CD14-positive monocyte (primary cell): ENCODE data around the gene THBS2. TPM values are rescaled to one million over a fixed set of nuclear protein-coding genes. Genes with fewer than 3 reads are reported as not detected.

Source experiments
- DNase-seq, 3 donors: peaks; one replicate each; pipeline ENCODE4 v3.0.0-alpha.2; 2011 to 2022
- H2AFZ ChIP-seq: 2 replicates; pipeline ENCODE4 v1.6.0; 2012; ENCODE audit warnings: mild to moderate bottlenecking, low read depth, low read length, inconsistent platforms; ENCODE audit not compliant: insufficient read depth, poor library complexity, severe bottlenecking
- H3K27ac ChIP-seq, 2 donors: 1 replicate in 1 of 2; 2 replicates in 1 of 2; pipeline ENCODE4 v1.5.1; 2012 to 2013; ENCODE audit warnings: low read length in 2 of 2, control low read depth in 1 of 2, inconsistent platforms in 1 of 2, low read depth in 1 of 2, mild to moderate bottlenecking in 1 of 2
- H3K27me3 ChIP-seq, 2 donors: one replicate each; pipeline versions ENCODE4 v1.6.0 to v1.6.1; 2011 to 2013; ENCODE audit warnings: low read length in 2 of 2; ENCODE audit not compliant: control insufficient read depth in 2 of 2, insufficient read depth in 2 of 2
- H3K36me3 ChIP-seq, 2 donors: replicated peaks in 1 of 2; 1 replicate in 1 of 2; 2 replicates in 1 of 2; pipeline versions ENCODE4 v1.5.1 to v1.6.1; 2012 to 2013; ENCODE audit warnings: low read length in 2 of 2, control low read depth in 1 of 2, inconsistent platforms in 1 of 2, mild to moderate bottlenecking in 1 of 2; ENCODE audit not compliant: insufficient read depth in 2 of 2, control insufficient read depth in 1 of 2
- H3K4me1 ChIP-seq, 2 donors: 1 replicate in 1 of 2; 2 replicates in 1 of 2; pipeline versions ENCODE4 v1.5.1 to v1.6.1; 2012 to 2013; ENCODE audit warnings: low read length in 2 of 2, control low read depth in 1 of 2, inconsistent platforms in 1 of 2, mild to moderate bottlenecking in 1 of 2, moderate library complexity in 1 of 2; ENCODE audit not compliant: insufficient read depth in 2 of 2, control insufficient read depth in 1 of 2
- H3K4me2 ChIP-seq: replicated peaks from 2 replicates; pipeline ENCODE3; 2012; ENCODE audit warnings: low read length, moderate library complexity, mild to moderate bottlenecking; ENCODE audit not compliant: poor library complexity, severe bottlenecking; ENCODE audit errors: extremely low read depth
- H3K4me3 ChIP-seq, 3 experiments: fragments of 200-600 bp in 1 of 3; sonication (generic) in 1 of 3; replicated peaks in 1 of 3; 1 replicate in 2 of 3; 2 replicates in 1 of 3; pipeline ENCODE4 v1.5.1; 2011 to 2013; ENCODE audit warnings: low read length in 3 of 3, mild to moderate bottlenecking in 3 of 3, control low read depth in 2 of 3, low read depth in 2 of 3, inconsistent platforms in 1 of 3, moderate library complexity in 1 of 3
- H3K79me2 ChIP-seq: 2 replicates; pipeline ENCODE4 v1.6.0; 2012; ENCODE audit warnings: mild to moderate bottlenecking, control low read depth, inconsistent platforms, low read length, moderate library complexity; ENCODE audit not compliant: insufficient read depth
- H3K9ac ChIP-seq: 2 replicates; pipeline ENCODE4 v1.6.0; 2017; ENCODE audit warnings: low read length, mild to moderate bottlenecking; ENCODE audit not compliant: insufficient read depth, poor library complexity, severe bottlenecking
- H3K9me3 ChIP-seq, 2 donors: replicated peaks in 1 of 2; 1 replicate in 1 of 2; 2 replicates in 1 of 2; pipeline versions ENCODE4 v1.5.1 to v1.6.1; 2012 to 2013; ENCODE audit warnings: low read length in 2 of 2, control low read depth in 1 of 2; ENCODE audit not compliant: control insufficient read depth in 1 of 2, insufficient read depth in 1 of 2
- H4K20me1 ChIP-seq: 2 replicates; pipeline ENCODE4 v1.6.0; 2012; ENCODE audit warnings: mild to moderate bottlenecking, low read length, control low read depth, moderate library complexity; ENCODE audit not compliant: insufficient read depth
- H3K27ac Mint-ChIP-seq, 7 donors: one replicate each; pipeline ENCODE4 v1.8.0; 2020; ENCODE audit warnings: mild to moderate bottlenecking in 7 of 7, mixed read lengths in 7 of 7, moderate library complexity in 6 of 7, inconsistent platforms in 2 of 7
- H3K27me3 Mint-ChIP-seq, 3 donors: one replicate each; pipeline ENCODE4 v1.8.0; 2021 to 2022; ENCODE audit warnings: low read depth in 3 of 3, mild to moderate bottlenecking in 3 of 3, mixed read lengths in 3 of 3, moderate library complexity in 3 of 3, inconsistent platforms in 1 of 3
- H3K36me3 Mint-ChIP-seq, 2 donors: one replicate each; pipeline ENCODE4 v1.8.0; 2020; ENCODE audit warnings: mixed read lengths in 2 of 2, inconsistent platforms in 1 of 2, mild to moderate bottlenecking in 1 of 2
- H3K4me1 Mint-ChIP-seq: one replicate; pipeline ENCODE4 v1.8.0; 2020; ENCODE audit warnings: mild to moderate bottlenecking, mixed read lengths
- H3K4me3 Mint-ChIP-seq, 2 donors: one replicate each; pipeline ENCODE4 v1.8.0; 2020; ENCODE audit warnings: mild to moderate bottlenecking in 2 of 2, mixed read lengths in 2 of 2, moderate library complexity in 1 of 2
- H3K9me3 Mint-ChIP-seq, 7 donors: one replicate each; pipeline ENCODE4 v1.8.0; 2020 to 2022; ENCODE audit warnings: mixed read lengths in 7 of 7, mild to moderate bottlenecking in 6 of 7, moderate library complexity in 6 of 7, inconsistent platforms in 2 of 7
- WGBS: methylation state at CpG from one replicate; pipeline ENCODE4 v1.1.5; 2013; ENCODE audit warnings: missing lambda C conversion rate; ENCODE audit not compliant: insufficient coverage; 5-methylcytosine and 5-hydroxymethylcytosine counted together
- intact Hi-C, 2 donors: fragments of 100-400 bp; cut with micrococcal nuclease; formaldehyde crosslinking; loops; one replicate each; pipeline versions ENCODE4 v1.15.0 to v1.15.1; 2023
- polyA plus RNA-seq, 3 donors: library from polyadenylated mRNA; depleted of rRNA in 1 of 3; unstranded in 2 of 3; stranded (reverse) in 1 of 3; fragments of 300-500 nt in 2 of 3; fragments of >200 nt in 1 of 3; fragmentation: Illumina TruSeq in 2 of 3; gene quantifications; 1 replicate in 2 of 3; 2 replicates in 1 of 3; pipeline ENCODE4 v1.2.3, GENCODE V29; 2012 to 2021
- TF ChIP-seq, protein P1 (sequence below): fragments of 200-600 bp; IDR thresholded peaks from one replicate; pipeline ENCODE4 v1.8.0; 2022; ENCODE audit warnings: antibody characterized with exemption, mild to moderate bottlenecking

Gene THBS2
- polyA plus RNA-seq, 3 donors = 0.01 to 0.03 TPM; not detected in 1

- 100% methylated on average over 1 of the region's 3 CpGs for WGBS
- peaks cover 33% of the 10 kb centered on the region for H3K4me1 Mint-ChIP-seq
These were observed 19.9 kb upstream of the THBS2 start for GRCh38 chr6:169273511-169273910.

GRCh38 chr6:169271877-169272216 is 18.2 kb upstream of the THBS2 start:
- DNase-seq = no peak
- intact Hi-C loops = no loop called here
- peaks cover 22 to 29% of the 10 kb centered on the region in 2 donors for H3K4me1 ChIP-seq
- Mint-ChIP-seq H3K4me3 (no peak overlapping the region), H3K9me3 (peaks cover 0 to 6% (median 1%) of the 10 kb centered on the region in 7 donors), H3K27me3 (peaks cover 0 to 3% (median 3%) of the 10 kb centered on the region in 3 donors), H3K36me3 (no peaks in the 10 kb centered on the region), H3K27ac (no peak overlapping the region), H3K4me1 (peaks cover 39% of the 10 kb centered on the region)
- no peaks in the 10 kb centered on the region for H3K79me2 ChIP-seq
- no peaks in the 10 kb centered on the region for H3K9me3 ChIP-seq
- H3K27ac ChIP-seq = no peak overlapping the region
- no peak overlapping the region for H3K4me2 ChIP-seq
- TF ChIP-seq, protein P1, sequence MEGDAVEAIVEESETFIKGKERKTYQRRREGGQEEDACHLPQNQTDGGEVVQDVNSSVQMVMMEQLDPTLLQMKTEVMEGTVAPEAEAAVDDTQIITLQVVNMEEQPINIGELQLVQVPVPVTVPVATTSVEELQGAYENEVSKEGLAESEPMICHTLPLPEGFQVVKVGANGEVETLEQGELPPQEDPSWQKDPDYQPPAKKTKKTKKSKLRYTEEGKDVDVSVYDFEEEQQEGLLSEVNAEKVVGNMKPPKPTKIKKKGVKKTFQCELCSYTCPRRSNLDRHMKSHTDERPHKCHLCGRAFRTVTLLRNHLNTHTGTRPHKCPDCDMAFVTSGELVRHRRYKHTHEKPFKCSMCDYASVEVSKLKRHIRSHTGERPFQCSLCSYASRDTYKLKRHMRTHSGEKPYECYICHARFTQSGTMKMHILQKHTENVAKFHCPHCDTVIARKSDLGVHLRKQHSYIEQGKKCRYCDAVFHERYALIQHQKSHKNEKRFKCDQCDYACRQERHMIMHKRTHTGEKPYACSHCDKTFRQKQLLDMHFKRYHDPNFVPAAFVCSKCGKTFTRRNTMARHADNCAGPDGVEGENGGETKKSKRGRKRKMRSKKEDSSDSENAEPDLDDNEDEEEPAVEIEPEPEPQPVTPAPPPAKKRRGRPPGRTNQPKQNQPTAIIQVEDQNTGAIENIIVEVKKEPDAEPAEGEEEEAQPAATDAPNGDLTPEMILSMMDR = no peak
- no CpG with 5 or more reads among the region's 1 CpG for WGBS
- H4K20me1 ChIP-seq = no peaks in the 10 kb centered on the region
- no peaks in the 10 kb centered on the region for H3K27me3 ChIP-seq
- H3K36me3 ChIP-seq = no peaks in the 10 kb centered on the region
- no peak overlapping the region for H3K9ac ChIP-seq
- H3K4me3 ChIP-seq = no peak overlapping the region
- no peak overlapping the region for H2AFZ ChIP-seq

More at GRCh38 chr6:169273511-169273910, 19.9 kb upstream of the THBS2 start:
- peaks cover 22 to 26% of the 10 kb centered on the region in 2 donors for H3K4me1 ChIP-seq
- H3K27me3 Mint-ChIP-seq = peaks cover 2 to 3% (median 2%) of the 10 kb centered on the region in 3 donors
- H3K4me2 ChIP-seq = no peak overlapping the region
- H3K4me3 ChIP-seq = no peak overlapping the region
- intact Hi-C loops = no loop called here
- no peak overlapping the region for H3K27ac ChIP-seq
- no peaks in the 10 kb centered on the region for H3K79me2 ChIP-seq
- no peaks in the 10 kb centered on the region for H3K9me3 ChIP-seq
- DNase-seq = no peak
- peak overlapping the region in 1 of 7 donors; percentile 61 for H3K27ac Mint-ChIP-seq
- H3K9me3 Mint-ChIP-seq = peaks cover 0 to 6% (median 3%) of the 10 kb centered on the region in 7 donors
- no peaks in the 10 kb centered on the region for H3K36me3 ChIP-seq
- H3K9ac ChIP-seq = no peak overlapping the region
- TF ChIP-seq, protein P1 = no peak
- H2AFZ ChIP-seq = no peak overlapping the region
- H4K20me1 ChIP-seq = no peaks in the 10 kb centered on the region
- no peaks in the 10 kb centered on the region for H3K27me3 ChIP-seq
- no peak overlapping the region for H3K4me3 Mint-ChIP-seq
- H3K36me3 Mint-ChIP-seq = no peaks in the 10 kb centered on the region
